Gastrocnemius medialis (tissue), 4 donors: Measurements from ENCODE around the gene RNF113B. TPM values are rescaled to one million over a fixed set of nuclear protein-coding genes. Genes with fewer than 3 reads are reported as not detected.

Source experiments
- ATAC-seq, 2 donors: fragments of 150-250 bp; one replicate each; pipeline ENCODE4 v1.9.1; 2016
- DNase-seq, 2 donors: peaks; one replicate each; pipeline ENCODE4 v3.0.0-alpha.2; 2019
- H3K27ac ChIP-seq, 4 donors: fragments of 200-600 bp; sonication (generic); 1 replicate in 1 of 4; 2 replicates in 3 of 4; pipeline ENCODE4 v1.5.1; 2016 to 2018; ENCODE audit warnings: mild to moderate bottlenecking in 2 of 4, moderate library complexity in 1 of 4
- H3K27me3 ChIP-seq, 3 donors: fragments of 200-600 bp; sonication (generic) in 2 of 3; 1 replicate in 1 of 3; 2 replicates in 2 of 3; pipeline versions ENCODE4 v1.5.1 to v1.6.0; 2016 to 2019; ENCODE audit warnings: mild to moderate bottlenecking in 1 of 3, moderate library complexity in 1 of 3
- H3K36me3 ChIP-seq, 2 donors: fragments of 200-600 bp; sonication (generic) in 1 of 2; one replicate each; pipeline ENCODE4 v1.5.1; 2017 to 2018
- H3K4me1 ChIP-seq, 2 donors: fragments of 200-600 bp; sonication (generic) in 1 of 2; one replicate each; pipeline ENCODE4 v1.5.1; 2016 to 2017; ENCODE audit warnings: mild to moderate bottlenecking in 2 of 2
- H3K4me3 ChIP-seq, 4 donors: fragments of 200-600 bp; sonication (generic) in 3 of 4; 1 replicate in 1 of 4; 2 replicates in 3 of 4; pipeline ENCODE4 v1.5.1; 2016 to 2019; ENCODE audit warnings: mild to moderate bottlenecking in 2 of 4
- H3K9me3 ChIP-seq, 3 donors: fragments of 200-600 bp; sonication (generic) in 2 of 3; 1 replicate in 1 of 3; 2 replicates in 2 of 3; pipeline ENCODE4 v1.5.1; 2016 to 2019
- CTCF ChIP-seq, 5 experiments: fragments of 450-650 bp in 3 of 5; fragments of 200-600 bp in 2 of 5; sonication (generic) in 2 of 5; IDR thresholded peaks in 4 of 5; conservative IDR thresholded peaks in 1 of 5; 1 replicate in 4 of 5; 2 replicates in 1 of 5; pipeline ENCODE4 v1.5.1; 2016 to 2019; ENCODE audit warnings: antibody characterized with exemption in 5 of 5, mild to moderate bottlenecking in 3 of 5, moderate library complexity in 3 of 5
- POLR2A ChIP-seq, 2 donors: fragments of 450-650 bp; IDR thresholded peaks; one replicate each; pipeline ENCODE4 v1.6.1; 2017; ENCODE audit warnings: antibody characterized with exemption in 2 of 2, mild to moderate bottlenecking in 2 of 2, moderate library complexity in 2 of 2
- in situ Hi-C, 4 donors: fragments of 200-750 bp; cut with MboI; loops; one replicate each; pipeline versions ENCODE4 v1.15.0 to v1.8.0; 2017; ENCODE audit warnings: low sequenced_read_pairs in 4 of 4
- intact Hi-C: fragments of 100-400 bp; cut with DNase I; formaldehyde crosslinking; loops from one replicate; pipeline ENCODE4 v1.15.1; 2023; ENCODE audit warnings: low total_unique reads
- total RNA-seq, 4 donors: library from RNA; depleted of rRNA; stranded (reverse); fragments of >200 nt; gene quantifications; one replicate each; pipeline versions ENCODE4 v1.1.0 to v1.2.3, GENCODE V29; 2016

RNF113B gene
- total RNA-seq, 4 donors from 2014 or later, result not detected

- Histone ChIP-seq H3K4me3 (no peak overlapping the region), H3K27ac (no peak overlapping the region), H3K36me3 (no peaks in the 10 kb centered on the region), H3K27me3 (no peaks in the 10 kb centered on the region), H3K4me1 (peaks cover 0 to 8% of the 10 kb centered on the region in 2 donors), H3K9me3 (no peaks in the 10 kb centered on the region)
- intact Hi-C loops (no loop called here), in situ Hi-C loops (no loop called here)
- DNase-seq (no peak), ATAC-seq (no peak)
- TF ChIP-seq POLR2A (IDR thresholded peaks at IDR 0.05) (no peak), CTCF (IDR thresholded peaks at IDR 0.05 in 4 of 5, conservative IDR thresholded peaks at IDR 0.05 in 1 of 5) (no peak)
Measured at GRCh38 chr13:98214707-98215106, 37.6 kb upstream of the RNF113B start.

- H3K27me3 ChIP-seq, result no peaks in the 10 kb centered on the region
- no peak overlapping the region for H3K4me3 ChIP-seq
- H3K36me3 ChIP-seq, result no peaks in the 10 kb centered on the region
- intact Hi-C loops (no loop called here), in situ Hi-C loops (no loop called here)
- DNase-seq (no peak), ATAC-seq (no peak)
- no peak overlapping the region for H3K27ac ChIP-seq
- H3K4me1 ChIP-seq, result peaks cover 0 to 8% of the 10 kb centered on the region in 2 donors
- TF ChIP-seq POLR2A (IDR thresholded peaks at IDR 0.05) (no peak), CTCF (IDR thresholded peaks at IDR 0.05 in 4 of 5, conservative IDR thresholded peaks at IDR 0.05 in 1 of 5) (no peak)
- no peaks in the 10 kb centered on the region for H3K9me3 ChIP-seq
Measured at GRCh38 chr13:98214008-98214643, 37.1 kb upstream of the RNF113B start.

DNA sequence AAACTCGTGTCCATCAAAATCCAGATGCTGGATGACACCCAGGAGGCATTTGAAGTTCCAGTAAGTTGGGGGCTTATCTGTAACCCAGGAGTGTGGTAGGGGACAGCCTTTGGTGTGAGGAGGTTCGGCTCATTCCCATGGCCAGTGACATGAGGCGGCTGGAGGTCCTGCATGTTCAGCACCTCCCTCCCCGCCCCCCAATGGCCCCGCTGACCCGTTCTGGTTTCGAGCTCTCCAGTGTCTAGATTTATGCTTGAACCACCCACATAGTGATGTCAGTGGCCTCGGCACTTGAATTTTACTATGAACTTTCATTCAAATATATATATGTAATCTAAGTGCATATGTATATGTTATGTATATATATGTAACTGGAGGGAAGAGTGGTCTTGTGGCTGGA is 36.3 kb upstream of the RNF113B start:
- H3K4me3 ChIP-seq, result no peak overlapping the region
- ATAC-seq, result no peak
- H3K9me3 ChIP-seq, result no peaks in the 10 kb centered on the region
- no peak overlapping the region for H3K27ac ChIP-seq
- H3K36me3 ChIP-seq, result no peaks in the 10 kb centered on the region
- H3K4me1 ChIP-seq, result peaks cover 0 to 8% of the 10 kb centered on the region in 2 donors
- in situ Hi-C loops, result no loop called here
- intact Hi-C loops, result no loop called here
- TF ChIP-seq POLR2A (IDR thresholded peaks at IDR 0.05) (no peak), CTCF (IDR thresholded peaks at IDR 0.05 in 4 of 5, conservative IDR thresholded peaks at IDR 0.05 in 1 of 5) (no peak)
- DNase-seq, result no peak
- no peaks in the 10 kb centered on the region for H3K27me3 ChIP-seq

DNA sequence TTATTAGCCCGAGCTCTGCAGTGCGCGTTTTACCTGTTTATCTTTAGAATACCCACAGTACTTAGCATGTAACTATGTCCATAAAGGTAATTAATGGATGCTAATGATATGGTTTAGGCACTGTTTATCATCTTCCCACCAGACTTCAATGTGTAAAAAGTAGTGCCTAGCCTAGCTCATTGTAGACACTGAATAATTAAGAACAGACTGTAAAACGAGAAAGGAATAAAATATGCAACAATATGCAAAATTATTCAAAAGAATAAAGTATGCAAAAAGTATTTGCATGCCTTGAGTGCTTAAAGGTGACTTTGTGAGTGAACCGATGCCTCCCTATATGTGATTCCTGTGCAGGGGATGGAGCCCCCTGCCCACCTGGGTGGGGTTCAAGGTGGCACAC is 35.7 kb upstream of the RNF113B start:
- intact Hi-C loops, result no loop called here
- ATAC-seq, result no peak

More for the DNA sequence above, 35.7 kb upstream of the RNF113B start:
- Histone ChIP-seq H3K36me3 (no peaks in the 10 kb centered on the region), H3K27me3 (no peaks in the 10 kb centered on the region), H3K27ac (no peak overlapping the region), H3K4me1 (peaks cover 0 to 8% of the 10 kb centered on the region in 2 donors), H3K4me3 (no peak overlapping the region), H3K9me3 (no peaks in the 10 kb centered on the region)
- TF ChIP-seq POLR2A (IDR thresholded peaks at IDR 0.05) (no peak), CTCF (IDR thresholded peaks at IDR 0.05 in 4 of 5, conservative IDR thresholded peaks at IDR 0.05 in 1 of 5) (no peak)
- in situ Hi-C loops, result no loop called here
- DNase-seq, result no peak
